Measurements from ENCODE around the gene JADE2. TPM values are rescaled to one million over a fixed set of nuclear protein-coding genes. Genes with fewer than 3 reads are reported as not detected.
A peak's percentile ranks its signal among the peaks of the same experiment; 100 is the strongest.

JADE2 gene
- total RNA-seq, 2 experiments from 2014 or later, result 120 to 124 TPM

DNA sequence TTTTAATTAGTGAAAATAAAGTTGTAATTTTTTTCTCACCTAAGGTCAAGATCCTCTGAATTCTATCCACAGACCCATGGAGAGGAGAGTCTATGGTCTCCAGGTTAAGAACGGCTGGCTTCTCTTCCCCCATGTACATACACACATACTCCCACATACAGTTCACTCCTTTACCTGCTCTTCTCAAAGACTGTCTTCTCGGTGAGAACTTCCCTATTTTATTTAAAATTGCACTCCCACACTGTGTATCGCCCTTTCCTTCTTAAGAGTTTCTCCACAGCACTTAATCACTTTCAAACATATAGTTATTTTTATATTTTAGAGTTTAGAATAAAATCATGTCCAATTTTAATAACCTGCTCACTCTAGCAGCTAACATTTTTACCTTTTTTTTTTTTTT is 3.6 kb upstream of the JADE2 start:
- DNase-seq, result no peak
- ATAC-seq (ENCODE audit: poor library complexity), result no peak
- H3K9me3 Mint-ChIP-seq, result no peaks in the 10 kb centered on the region

DNA sequence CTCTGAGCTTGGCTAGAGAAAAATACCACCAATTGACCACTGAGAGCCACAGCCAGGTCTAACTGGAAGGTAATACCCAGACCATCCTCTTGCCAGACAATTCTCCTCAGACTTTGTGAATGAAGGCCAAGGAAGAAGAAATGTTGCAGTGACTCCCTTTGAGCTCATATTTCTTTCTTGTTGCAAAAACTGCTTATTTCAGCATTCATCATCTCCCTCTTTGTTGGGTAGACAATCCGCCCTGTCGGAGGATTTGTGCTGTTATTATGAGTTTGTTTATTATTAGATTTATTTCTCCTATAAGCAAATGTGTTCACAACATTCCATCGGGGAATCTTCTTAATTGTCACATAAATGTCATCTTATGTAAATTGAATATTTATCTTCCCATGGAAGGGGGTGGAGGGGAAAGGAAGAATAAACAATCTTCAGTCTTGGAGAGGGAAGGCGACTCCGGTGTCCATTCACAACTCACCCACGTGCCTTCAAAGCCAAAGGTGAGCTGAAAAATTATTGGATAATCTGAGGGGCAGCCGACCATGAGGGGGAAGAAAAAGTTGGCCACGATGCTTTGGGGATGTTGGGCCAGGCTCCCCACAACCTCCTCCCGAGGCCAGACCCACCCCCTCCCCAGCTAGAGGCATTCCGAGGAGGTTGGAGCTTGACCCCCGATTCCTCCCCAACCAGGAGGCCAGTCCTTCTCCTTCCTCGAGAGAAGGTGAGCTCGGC is 1.8 kb upstream of the JADE2 start:
- no peak for DNase-seq
- TF ChIP-seq, protein P1, sequence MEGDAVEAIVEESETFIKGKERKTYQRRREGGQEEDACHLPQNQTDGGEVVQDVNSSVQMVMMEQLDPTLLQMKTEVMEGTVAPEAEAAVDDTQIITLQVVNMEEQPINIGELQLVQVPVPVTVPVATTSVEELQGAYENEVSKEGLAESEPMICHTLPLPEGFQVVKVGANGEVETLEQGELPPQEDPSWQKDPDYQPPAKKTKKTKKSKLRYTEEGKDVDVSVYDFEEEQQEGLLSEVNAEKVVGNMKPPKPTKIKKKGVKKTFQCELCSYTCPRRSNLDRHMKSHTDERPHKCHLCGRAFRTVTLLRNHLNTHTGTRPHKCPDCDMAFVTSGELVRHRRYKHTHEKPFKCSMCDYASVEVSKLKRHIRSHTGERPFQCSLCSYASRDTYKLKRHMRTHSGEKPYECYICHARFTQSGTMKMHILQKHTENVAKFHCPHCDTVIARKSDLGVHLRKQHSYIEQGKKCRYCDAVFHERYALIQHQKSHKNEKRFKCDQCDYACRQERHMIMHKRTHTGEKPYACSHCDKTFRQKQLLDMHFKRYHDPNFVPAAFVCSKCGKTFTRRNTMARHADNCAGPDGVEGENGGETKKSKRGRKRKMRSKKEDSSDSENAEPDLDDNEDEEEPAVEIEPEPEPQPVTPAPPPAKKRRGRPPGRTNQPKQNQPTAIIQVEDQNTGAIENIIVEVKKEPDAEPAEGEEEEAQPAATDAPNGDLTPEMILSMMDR (IDR thresholded peaks at IDR 0.05), result no peak
- H3K27ac Mint-ChIP-seq, result peak overlapping the region; percentile 100
- POLR2A ChIA-PET, result interaction anchor here (0.6 to 10.9 kb wide), 18 partner anchors 11 to 381 kb away, joined by 3 to 164 read pairs (median 7); partner anchors contain the start of genes CDKL3, CDKN2AIPNL, PCBD2 and SKP1
- peak overlapping the region; percentile 95 for H3K4me3 Mint-ChIP-seq
- ATAC-seq (ENCODE audit: poor library complexity), result no peak
- H3K9me3 ChIP-seq (ENCODE audit: control insufficient read depth in 1 of 2, insufficient read depth in 1 of 2, low read length in 2 of 2), result no peaks in the 10 kb centered on the region
- no peaks in the 10 kb centered on the region for H3K9me3 Mint-ChIP-seq
- peaks cover 23% of the 10 kb centered on the region for H3K4me1 Mint-ChIP-seq (ENCODE audit: low read depth)
- peak overlapping the region; percentile 81 for H3K4me3 ChIP-seq (ENCODE audit: low read length)
- peak overlapping the region; percentile 97 to 99 for H3K27ac ChIP-seq (ENCODE audit: low read depth in 1 of 2, low read length in 2 of 2)
- H3K27me3 ChIP-seq (ENCODE audit: control insufficient read depth in 1 of 2, insufficient read depth in 2 of 2, low read length in 2 of 2), result no peaks in the 10 kb centered on the region
- CTCF ChIA-PET, result interaction anchor here (1.1 to 2.5 kb wide), 5 partner anchors 13 to 215 kb away, joined by 3 to 15 read pairs (median 3); partner anchors contain the start of genes CAMLG and CDKN2AIPNL
- intact Hi-C loops (cut with DNase I, micrococcal nuclease), result loop anchor here (1.0 to 10.0 kb wide), 6 partner anchors 57 to 381 kb away; partner anchors contain the start of genes CDKN2AIPNL (in 1 of the 2), DDX46 (in 1 of the 2), PCBD2 (in 1 of the 2) and SKP1 (in 1 of the 2)
- H3K4me1 ChIP-seq (ENCODE audit: insufficient read depth, low read length), result peaks cover 27% of the 10 kb centered on the region
- H3K36me3 Mint-ChIP-seq (ENCODE audit: low read depth), result peaks cover 32% of the 10 kb centered on the region
- H3K27me3 Mint-ChIP-seq, result no peaks in the 10 kb centered on the region
- peaks cover under 1% of the 10 kb centered on the region for H3K36me3 ChIP-seq (ENCODE audit: insufficient read depth, low read length)

More for the DNA sequence above, 3.6 kb upstream of the JADE2 start:
- no peaks in the 10 kb centered on the region for H3K27me3 ChIP-seq (ENCODE audit: control insufficient read depth in 1 of 2, insufficient read depth in 2 of 2, low read length in 2 of 2)
- TF ChIP-seq, protein P1 (IDR thresholded peaks at IDR 0.05), result no peak
- Mint-ChIP-seq H3K36me3 (ENCODE audit: low read depth) (peaks cover 20% of the 10 kb centered on the region), H3K4me3 (no peak overlapping the region), H3K27ac (peak overlapping the region; percentile 100), H3K27me3 (no peaks in the 10 kb centered on the region), H3K4me1 (ENCODE audit: low read depth) (peaks cover 15% of the 10 kb centered on the region)
- POLR2A ChIA-PET, result no interaction called here
- intact Hi-C loops (cut with DNase I, micrococcal nuclease), result loop anchor here (2.0 to 10.0 kb wide), 4 partner anchors 25 to 383 kb away; partner anchors contain the start of genes DDX46 (in 1 of the 2), PCBD2 (in 1 of the 2) and SKP1 (in 1 of the 2)
- H3K4me1 ChIP-seq (ENCODE audit: insufficient read depth, low read length), result peaks cover 11% of the 10 kb centered on the region
- CTCF ChIA-PET, result interaction anchor here (2.1 kb wide), 1 partner anchor 65 kb away, joined by 11 read pairs; no protein-coding TSS in a partner anchor
- H3K36me3 ChIP-seq (ENCODE audit: insufficient read depth, low read length), result no peaks in the 10 kb centered on the region
- no peaks in the 10 kb centered on the region for H3K9me3 ChIP-seq (ENCODE audit: control insufficient read depth in 1 of 2, insufficient read depth in 1 of 2, low read length in 2 of 2)
- H3K4me3 ChIP-seq (ENCODE audit: low read length), result no peak overlapping the region
- no peak overlapping the region for H3K27ac ChIP-seq (ENCODE audit: low read depth in 1 of 2, low read length in 2 of 2)

DNA sequence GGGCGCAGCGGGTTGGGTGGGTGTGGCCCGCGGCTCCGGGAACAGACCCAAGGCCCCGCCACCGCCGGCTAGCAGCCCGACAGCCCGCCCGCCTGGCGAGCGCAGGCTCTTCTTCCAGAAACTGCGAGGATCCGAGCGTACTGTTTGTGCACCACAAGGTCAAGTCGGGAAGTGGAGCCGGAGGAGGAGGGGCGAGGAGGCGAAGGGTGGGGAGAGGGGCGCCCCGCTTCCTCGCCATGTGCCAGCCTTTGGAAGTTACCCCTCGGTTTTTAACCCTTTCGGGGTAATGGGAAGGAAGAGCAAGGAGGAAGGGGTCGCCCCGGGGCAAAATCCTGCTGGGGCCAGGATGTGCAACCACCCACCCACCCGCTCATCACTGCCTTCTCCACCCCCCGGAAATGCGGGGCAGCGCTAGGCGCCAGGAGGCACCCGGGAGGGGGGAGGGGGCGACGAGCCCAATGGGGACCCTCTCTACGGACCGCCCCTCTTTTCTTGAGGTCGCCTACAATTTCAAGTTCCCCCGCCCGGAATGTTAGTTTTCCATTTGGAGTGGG is 1.1 kb upstream of the JADE2 start:
- H3K9me3 Mint-ChIP-seq, result no peaks in the 10 kb centered on the region
- no peaks in the 10 kb centered on the region for H3K9me3 ChIP-seq (ENCODE audit: control insufficient read depth in 1 of 2, insufficient read depth in 1 of 2, low read length in 2 of 2)
- ChIA-PET POLR2A (interaction anchor here (0.7 to 10.9 kb wide), 25 partner anchors 10 to 424 kb away, joined by 3 to 164 read pairs (median 5); partner anchors contain the start of genes C5orf24, CDKL3, CDKN2AIPNL and PCBD2), CTCF (interaction anchor here (1.0 to 2.5 kb wide), 6 partner anchors 14 to 214 kb away, joined by 3 to 15 read pairs (median 3); partner anchors contain the start of genes CAMLG and CDKN2AIPNL)
- H3K27ac Mint-ChIP-seq, result peak overlapping the region; percentile 100
- peaks cover 39% of the 10 kb centered on the region for H3K36me3 Mint-ChIP-seq (ENCODE audit: low read depth)
- peak overlapping the region; percentile 97 to 99 for H3K27ac ChIP-seq (ENCODE audit: low read depth in 1 of 2, low read length in 2 of 2)
- peaks cover 29% of the 10 kb centered on the region for H3K4me1 Mint-ChIP-seq (ENCODE audit: low read depth)
- intact Hi-C loops (cut with DNase I, micrococcal nuclease), result loop anchor here (1.0 to 10.0 kb wide), 6 partner anchors 58 to 380 kb away; partner anchors contain the start of genes CDKN2AIPNL (in 1 of the 2), DDX46 (in 1 of the 2), PCBD2 (in 1 of the 2) and SKP1 (in 1 of the 2)
- ATAC-seq (ENCODE audit: poor library complexity), result peak; percentile 31
- H3K4me1 ChIP-seq (ENCODE audit: insufficient read depth, low read length), result peaks cover 34% of the 10 kb centered on the region
- DNase-seq, result peak; percentile 57 to 83 (median 75)
- peak overlapping the region; percentile 81 for H3K4me3 ChIP-seq (ENCODE audit: low read length)
- TF ChIP-seq, protein P1 (IDR thresholded peaks at IDR 0.05), result no peak
- peak overlapping the region; percentile 95 for H3K4me3 Mint-ChIP-seq
- no peaks in the 10 kb centered on the region for H3K27me3 Mint-ChIP-seq
- no peaks in the 10 kb centered on the region for H3K27me3 ChIP-seq (ENCODE audit: control insufficient read depth in 1 of 2, insufficient read depth in 2 of 2, low read length in 2 of 2)
- H3K36me3 ChIP-seq (ENCODE audit: insufficient read depth, low read length), result peaks cover 6% of the 10 kb centered on the region
